K562 (cell line): ENCODE results near the gene HDAC9. TPM values are rescaled to one million over a fixed set of nuclear protein-coding genes. Genes with fewer than 3 reads are reported as not detected.

Experiments
- ATAC-seq: fragments of 200-7000 bp; cut with Tn5 transposase; 3 replicates; pipeline ENCODE4 v1.9.1; 2020; ENCODE audit warnings: moderate library complexity
- BruUV-seq: library from RNA; stranded (reverse); fragments of 400-500 nt; replicated peaks from 2 replicates; lab custom pipeline; 2021; lab: Mats Ljungman, UMichigan
- CTCF ChIA-PET: fragments of 300-600 bp; formaldehyde crosslinking; extraction: SDS; loops from one replicate; lab custom pipeline; 2021; ENCODE audit warnings: low intra/inter-chr PET ratio; lab: Yijun Ruan, JAX
- POLR2A ChIA-PET: fragments of 300-600, 350-650 bp; sonication (Branson Sonifier 250); formaldehyde crosslinking; extraction: SDS; loops from one replicate; lab custom pipeline; 2021; ENCODE audit warnings: antibody characterized with exemption, inconsistent platforms; lab: Yijun Ruan, JAX
- DNase-seq, 4 experiments: peaks; one replicate each; pipeline versions ENCODE4 v3.0.0 to v3.0.0-alpha.2; 2011 to 2018; ENCODE audit warnings: low spot score in 3 of 4, mixed read lengths in 3 of 4; ENCODE audit errors: extremely low read depth in 1 of 4
- FAIRE-seq: peaks from 2 replicates; lab custom pipeline; 2011; peaks lifted over from hg19 to GRCh38; lab: Jason Lieb, UNC
- H2AFZ ChIP-seq: 2 replicates; pipeline ENCODE4 v1.6.0; 2011; ENCODE audit warnings: low read depth, low read length, control low read depth, inconsistent platforms
- H3K27ac ChIP-seq: fragments of 200-600 bp; 3 replicates; pipeline ENCODE4 v1.8.0; 2011; ENCODE audit warnings: low read depth, mild to moderate bottlenecking, control low read depth, inconsistent platforms, low read length, moderate library complexity, mixed read lengths; ENCODE audit errors: extremely low read depth
- H3K27me3 ChIP-seq, 2 experiments: fragments of 300-600 bp in 1 of 2; 2 replicates in 1 of 2; 3 replicates in 1 of 2; pipeline versions ENCODE4 v1.6.0 to v1.8.0; 2011; ENCODE audit warnings: inconsistent platforms in 2 of 2, low read length in 2 of 2, mild to moderate bottlenecking in 1 of 2, mixed read lengths in 1 of 2, moderate library complexity in 1 of 2; ENCODE audit not compliant: control insufficient read depth in 2 of 2, insufficient read depth in 2 of 2
- H3K36me3 ChIP-seq: fragments of 300-600 bp; 3 replicates; pipeline ENCODE4 v1.8.0; 2011; ENCODE audit warnings: mild to moderate bottlenecking, low read length, inconsistent platforms; ENCODE audit not compliant: control insufficient read depth, insufficient read depth
- H3K4me1 ChIP-seq, 2 experiments: fragments of 200-600 bp in 1 of 2; replicated peaks in 1 of 2; 2 replicates in 1 of 2; 3 replicates in 1 of 2; pipeline versions ENCODE4 v1.5.1 to v1.8.0; 2011; ENCODE audit warnings: inconsistent platforms in 2 of 2, low read length in 2 of 2, mild to moderate bottlenecking in 1 of 2, mixed read lengths in 1 of 2, moderate library complexity in 1 of 2; ENCODE audit not compliant: control insufficient read depth in 2 of 2, insufficient read depth in 2 of 2
- H3K4me2 ChIP-seq: 2 replicates; pipeline ENCODE4 v1.6.1; 2011; ENCODE audit warnings: low read length, control low read depth, inconsistent platforms, mixed read lengths; ENCODE audit not compliant: insufficient read depth
- H3K4me3 ChIP-seq: fragments of 200-600 bp; sonication (generic), shearing (Covaris generic); 2 replicates; pipeline ENCODE4 v1.5.1; 2016; ENCODE audit warnings: control low read depth, inconsistent platforms
- H3K79me2 ChIP-seq: fragments of 200-600 bp; 3 replicates; pipeline ENCODE4 v1.8.0; 2011; ENCODE audit warnings: low read length, inconsistent platforms; ENCODE audit not compliant: control insufficient read depth, insufficient read depth
- H3K9ac ChIP-seq, 2 experiments: 2 replicates each; pipeline versions ENCODE4 v1.6.0 to v1.6.1; 2011; ENCODE audit warnings: low read depth in 2 of 2, low read length in 2 of 2, control low read depth in 1 of 2, inconsistent platforms in 1 of 2, mild to moderate bottlenecking in 1 of 2, mixed read lengths in 1 of 2; ENCODE audit not compliant: insufficient read depth in 1 of 2
- H3K9me1 ChIP-seq: one replicate; pipeline ENCODE4 v1.6.0; 2011; ENCODE audit warnings: inconsistent platforms, mild to moderate bottlenecking, low read length, moderate library complexity; ENCODE audit not compliant: control insufficient read depth, insufficient read depth
- H3K9me3 ChIP-seq: replicated peaks from 2 replicates; pipeline ENCODE4 v1.5.1; 2011; ENCODE audit warnings: low read depth, low read length, inconsistent platforms; ENCODE audit not compliant: control insufficient read depth, insufficient read depth
- H4K20me1 ChIP-seq: replicated peaks from 2 replicates; pipeline ENCODE4 v1.6.1; 2011; ENCODE audit warnings: low read length, inconsistent platforms, mixed read lengths; ENCODE audit not compliant: control insufficient read depth, insufficient read depth
- HDGF ChIP-seq: fragments of 450-650 bp; IDR thresholded peaks from 2 replicates; pipeline ENCODE4 v1.6.1; 2016
- ILF3 ChIP-seq: fragments of 450-650 bp; IDR thresholded peaks from 2 replicates; pipeline ENCODE4 v1.6.1; 2018; ENCODE audit warnings: antibody characterized with exemption, mild to moderate bottlenecking, moderate library complexity, borderline replicate concordance
- KLF16 ChIP-seq: IDR thresholded peaks from 2 replicates; pipeline ENCODE4 v1.6.1; 2016; ENCODE audit warnings: antibody characterized with exemption
- MAFG ChIP-seq: fragments of 450-650 bp; conservative IDR thresholded peaks from 2 replicates; pipeline ENCODE4 v1.6.1; 2016; ENCODE audit warnings: missing genetic modification characterization, missing compliant biosample characterization
- PHF20 ChIP-seq: fragments of 450-650 bp; IDR thresholded peaks from 2 replicates; pipeline ENCODE4 v1.6.1; 2018; ENCODE audit not compliant: partially characterized antibody
- PYGO2 ChIP-seq: fragments of 450-650 bp; IDR thresholded peaks from 2 replicates; pipeline ENCODE4 v1.6.1; 2016; ENCODE audit warnings: mild to moderate bottlenecking, missing genetic modification characterization, moderate library complexity, missing compliant biosample characterization
- TEAD4 ChIP-seq, 2 experiments: sonication (generic) in 1 of 2; formaldehyde crosslinking in 1 of 2; IDR thresholded peaks; 2 replicates each; pipeline versions ENCODE4 v1.6.1 to v1.8.0; 2012 to 2022; ENCODE audit warnings: borderline replicate concordance in 1 of 2, inconsistent platforms in 1 of 2, low read length in 1 of 2, mild to moderate bottlenecking in 1 of 2, missing genetic modification reagents in 1 of 2
- WGBS: fragments of 100-300 bp; shearing (Covaris generic); methylation state at CpG from one replicate; pipeline ENCODE4 v1.1.6; 2016; ENCODE audit warnings: low coverage, mixed read lengths; ENCODE audit not compliant: insufficient coverage; ENCODE audit errors: missing lambda C conversion rate; 5-methylcytosine and 5-hydroxymethylcytosine counted together
- in situ Hi-C: fragments of 300-500 bp; cut with MboI; formaldehyde crosslinking; loops from 4 replicates; pipeline ENCODE4 v1.15.0; 2018; ENCODE audit warnings: inconsistent platforms, mixed read lengths
- intact Hi-C: fragments of 100-400 bp; cut with micrococcal nuclease; formaldehyde crosslinking; loops from 2 replicates; pipeline ENCODE4 v1.14.2; 2022
- polyA plus RNA-seq, 8 experiments: library from polyadenylated mRNA; depleted of rRNA in 4 of 8; stranded (reverse) in 5 of 8; unstranded in 3 of 8; fragments of >200 nt; fragmentation: Nextera tagmentation in 2 of 8; fragmentation: Illumina TruSeq in 1 of 8; extraction: Ambion mirVana in 2 of 8; extraction: Trizol in 1 of 8; gene quantifications; 2 replicates each; pipeline versions ENCODE4 v1.2.1 to v1.2.3, GENCODE V29; 2011 to 2014; ENCODE audit warnings: inconsistent platforms in 1 of 8, missing spikeins in 1 of 8
- total RNA-seq, 7 experiments: library from RNA; depleted of rRNA in 6 of 7; stranded (reverse); fragments of >200 nt in 6 of 7; fragmentation: Illumina TruSeq in 2 of 7; extraction: Trizol in 2 of 7; gene quantifications; 2 replicates each; pipeline versions ENCODE4 v1.2.1 to v1.2.3, GENCODE V29; 2011 to 2021; ENCODE audit warnings: low replicate concordance in 1 of 7
- TF ChIP-seq, protein P1 (sequence below): fragments of 450-650 bp; formaldehyde crosslinking; IDR thresholded peaks from 2 replicates; pipeline ENCODE4 v1.4.0; 2022; ENCODE audit warnings: missing genetic modification characterization
- TF ChIP-seq, protein P2 (sequence below): fragments of 450-650 bp; IDR thresholded peaks from one replicate; pipeline ENCODE4 v1.6.1; 2018; ENCODE audit warnings: mild to moderate bottlenecking, moderate library complexity; ENCODE audit not compliant: partially characterized antibody
- TF ChIP-seq, protein P3 (sequence below): fragments of 250-450 bp; sonication (Bioruptor Pico); IDR thresholded peaks from 2 replicates; pipeline ENCODE4 v1.4.0; 2020; ENCODE audit warnings: borderline replicate concordance
- TF ChIP-seq, protein P4 (sequence below), 2 experiments: fragments of 450-650 bp in 1 of 2; sonication (generic) in 1 of 2; formaldehyde crosslinking in 1 of 2; IDR thresholded peaks in 1 of 2; conservative IDR thresholded peaks in 1 of 2; 2 replicates each; pipeline versions ENCODE4 v1.6.1 to v1.8.1; 2016 to 2023; ENCODE audit warnings: mild to moderate bottlenecking in 2 of 2, moderate library complexity in 2 of 2, inconsistent platforms in 1 of 2, missing genetic modification reagents in 1 of 2

HDAC9 gene
- total and polyA plus RNA-seq, 9 of the 15 experiments (the other 6 are each of a cell fraction or from before 2014, with no cell fraction given): 0.08 to 0.91 (median 0.33) TPM

DNA sequence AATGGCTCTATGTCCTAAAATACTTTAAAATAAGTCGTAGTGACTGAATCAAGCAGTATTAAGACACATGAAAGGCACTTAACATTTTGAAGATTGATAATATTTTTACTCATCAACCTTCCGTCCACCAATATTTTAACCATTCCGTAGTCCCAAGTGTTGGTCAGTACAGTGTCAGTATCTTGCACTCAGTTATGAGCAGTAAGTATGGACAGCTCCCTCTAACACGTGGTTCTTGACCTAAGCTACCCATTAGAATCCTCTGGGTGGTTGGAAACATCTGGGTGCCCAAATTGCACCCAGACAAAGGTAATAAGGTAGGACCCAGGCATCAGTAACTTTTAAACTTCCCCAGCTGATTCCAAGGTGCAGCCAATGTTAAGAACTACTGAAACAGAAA lies 260.2 kb downstream of the HDAC9 start (continued):
- TF ChIP-seq, protein P1, sequence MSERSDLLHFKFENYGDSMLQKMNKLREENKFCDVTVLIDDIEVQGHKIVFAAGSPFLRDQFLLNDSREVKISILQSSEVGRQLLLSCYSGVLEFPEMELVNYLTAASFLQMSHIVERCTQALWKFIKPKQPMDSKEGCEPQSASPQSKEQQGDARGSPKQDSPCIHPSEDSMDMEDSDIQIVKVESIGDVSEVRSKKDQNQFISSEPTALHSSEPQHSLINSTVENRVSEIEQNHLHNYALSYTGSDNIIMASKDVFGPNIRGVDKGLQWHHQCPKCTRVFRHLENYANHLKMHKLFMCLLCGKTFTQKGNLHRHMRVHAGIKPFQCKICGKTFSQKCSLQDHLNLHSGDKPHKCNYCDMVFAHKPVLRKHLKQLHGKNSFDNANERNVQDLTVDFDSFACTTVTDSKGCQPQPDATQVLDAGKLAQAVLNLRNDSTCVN (CRISPR knock-in tag): no peak
- TF ChIP-seq KLF16: no peak

DNA sequence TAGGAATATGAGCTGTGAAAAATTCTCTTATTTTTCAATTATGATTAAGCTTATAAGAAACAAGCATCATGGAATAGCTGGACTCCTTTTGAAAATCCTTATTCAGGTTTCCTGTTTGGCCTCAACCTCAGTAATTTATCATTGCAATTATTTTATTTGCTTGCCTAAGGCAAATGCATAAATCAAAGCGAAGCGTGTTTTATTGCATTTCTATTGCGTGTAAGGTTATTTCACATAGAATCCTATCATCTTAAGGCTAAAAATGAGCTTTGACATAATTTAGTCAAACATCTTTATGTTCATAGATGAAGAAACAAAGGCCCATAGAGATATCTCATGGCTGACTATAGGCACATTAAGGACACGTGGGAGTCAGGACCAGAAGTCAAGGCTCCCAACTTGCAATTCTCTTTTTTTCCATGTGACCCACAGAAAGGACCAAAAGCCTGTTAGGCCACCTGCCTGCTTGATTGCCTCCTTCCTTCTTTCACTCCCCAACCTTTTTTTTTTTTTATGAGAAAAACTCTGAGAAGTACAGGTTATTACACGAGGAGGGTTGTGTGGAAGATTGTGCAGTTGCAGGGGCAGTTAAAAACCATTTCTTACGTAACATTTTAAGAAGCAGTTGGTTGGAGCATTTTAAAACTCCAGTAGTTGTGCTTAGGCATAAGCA lies 261.0 kb downstream of the HDAC9 start:
- Histone ChIP-seq H3K4me2 (no peak overlapping the region), H3K9ac (no peak overlapping the region), H4K20me1 (no peaks in the 10 kb centered on the region), H3K4me1 (no peaks in the 10 kb centered on the region), H2AFZ (no peak overlapping the region), H3K79me2 (no peaks in the 10 kb centered on the region), H3K27ac (no peak overlapping the region), H3K27me3 (no peaks in the 10 kb centered on the region), H3K36me3 (no peaks in the 10 kb centered on the region), H3K4me3 (no peak overlapping the region), H3K9me3 (no peaks in the 10 kb centered on the region; the same call in 1 of the 2 replicates), H3K9me1 (no peaks in the 10 kb centered on the region)
- BruUV-seq: no TSS peak
- WGBS: 3% methylated on average over 6 of the region's 6 CpGs
- ChIA-PET POLR2A (no interaction called here), CTCF (no interaction called here)
- no peak for DNase-seq
- intact Hi-C loops: no loop called here
- in situ Hi-C loops: no loop called here
- ATAC-seq: no peak
- no peak for FAIRE-seq
- TF ChIP-seq HDGF (no peak), MAFG (no peak), ILF3 (no peak), PYGO2 (no peak), TEAD4 (IDR thresholded peaks at IDR 0.05; ENCODE audit: low read length) (no peak), TEAD4 (CRISPR knock-in tag; IDR thresholded peaks at IDR 0.05; ENCODE audit: borderline replicate concordance) (no peak), PHF20 (no peak)
- TF ChIP-seq, protein P2, sequence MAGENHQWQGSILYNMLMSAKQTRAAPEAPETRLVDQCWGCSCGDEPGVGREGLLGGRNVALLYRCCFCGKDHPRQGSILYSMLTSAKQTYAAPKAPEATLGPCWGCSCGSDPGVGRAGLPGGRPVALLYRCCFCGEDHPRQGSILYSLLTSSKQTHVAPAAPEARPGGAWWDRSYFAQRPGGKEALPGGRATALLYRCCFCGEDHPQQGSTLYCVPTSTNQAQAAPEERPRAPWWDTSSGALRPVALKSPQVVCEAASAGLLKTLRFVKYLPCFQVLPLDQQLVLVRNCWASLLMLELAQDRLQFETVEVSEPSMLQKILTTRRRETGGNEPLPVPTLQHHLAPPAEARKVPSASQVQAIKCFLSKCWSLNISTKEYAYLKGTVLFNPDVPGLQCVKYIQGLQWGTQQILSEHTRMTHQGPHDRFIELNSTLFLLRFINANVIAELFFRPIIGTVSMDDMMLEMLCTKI: no peak
- TF ChIP-seq, protein P3, sequence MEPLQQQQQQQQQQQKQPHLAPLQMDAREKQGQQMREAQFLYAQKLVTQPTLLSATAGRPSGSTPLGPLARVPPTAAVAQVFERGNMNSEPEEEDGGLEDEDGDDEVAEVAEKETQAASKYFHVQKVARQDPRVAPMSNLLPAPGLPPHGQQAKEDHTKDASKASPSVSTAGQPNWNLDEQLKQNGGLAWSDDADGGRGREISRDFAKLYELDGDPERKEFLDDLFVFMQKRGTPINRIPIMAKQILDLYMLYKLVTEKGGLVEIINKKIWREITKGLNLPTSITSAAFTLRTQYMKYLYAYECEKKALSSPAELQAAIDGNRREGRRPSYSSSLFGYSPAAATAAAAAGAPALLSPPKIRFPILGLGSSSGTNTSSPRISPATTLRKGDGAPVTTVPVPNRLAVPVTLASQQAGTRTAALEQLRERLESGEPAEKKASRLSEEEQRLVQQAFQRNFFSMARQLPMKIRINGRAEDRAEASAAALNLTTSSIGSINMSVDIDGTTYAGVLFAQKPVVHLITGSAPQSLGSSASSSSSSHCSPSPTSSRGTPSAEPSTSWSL: no peak
- TF ChIP-seq, protein P4, sequence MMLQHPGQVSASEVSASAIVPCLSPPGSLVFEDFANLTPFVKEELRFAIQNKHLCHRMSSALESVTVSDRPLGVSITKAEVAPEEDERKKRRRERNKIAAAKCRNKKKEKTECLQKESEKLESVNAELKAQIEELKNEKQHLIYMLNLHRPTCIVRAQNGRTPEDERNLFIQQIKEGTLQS (IDR thresholded peaks at IDR 0.05): no peak
- TF ChIP-seq, protein P4 (CRISPR knock-in tag; conservative IDR thresholded peaks at IDR 0.05): no peak
